ENCODE results near the gene KRT23.
A peak's percentile ranks its signal among the peaks of the same experiment; 100 is the strongest.

The KRT23 gene

GRCh38 chr17:40910441-40910841 is 27.0 kb downstream of the KRT23 start:
- FAIRE-seq, result no peak
- no peak for DNase-seq (ENCODE audit: low spot score)

DNA sequence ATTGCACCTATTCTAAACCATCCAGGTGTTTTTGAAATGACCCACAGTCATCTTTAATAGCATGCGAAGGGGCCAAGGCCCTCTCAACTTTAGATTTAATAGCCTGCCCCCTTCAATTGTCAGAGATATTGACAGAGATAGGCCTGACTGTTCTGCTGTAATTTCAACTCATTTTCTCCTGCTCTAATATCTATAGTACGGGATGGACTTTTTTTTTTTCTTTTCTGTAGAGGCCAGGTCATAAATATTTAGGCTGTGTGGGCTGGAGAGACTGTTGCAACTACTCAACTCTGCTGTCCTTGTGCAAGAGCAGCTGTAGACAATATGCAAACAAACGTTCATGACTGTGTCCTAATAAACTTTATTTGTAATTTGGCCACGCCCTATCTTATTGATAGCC is 27.7 kb downstream of the KRT23 start:
- no peak for FAIRE-seq

DNA sequence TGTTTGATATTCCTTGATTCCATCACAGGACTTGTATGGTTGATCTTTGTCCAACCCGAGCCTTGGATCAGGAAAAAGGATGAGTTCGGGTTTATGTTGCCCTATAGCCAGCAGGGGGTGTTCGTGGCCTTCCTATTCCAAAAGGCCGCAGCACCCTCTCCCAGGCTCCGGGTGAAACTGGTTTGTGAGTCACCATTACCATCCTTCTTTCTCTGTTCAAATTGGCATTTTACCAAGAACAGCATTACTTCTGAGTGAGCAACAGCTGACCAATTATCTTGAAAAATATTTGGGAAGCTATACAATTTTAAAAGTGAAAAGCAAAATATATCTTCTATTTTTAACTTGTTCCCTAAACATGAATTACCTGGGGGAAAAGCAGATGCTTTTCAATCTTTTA is 28.1 kb downstream of the KRT23 start:
- FAIRE-seq (no peak), DNase-seq (ENCODE audit: low spot score) (peak; percentile 89)

More for the DNA sequence above, 27.7 kb downstream of the KRT23 start:
- DNase-seq (ENCODE audit: low spot score), result no peak

- DNase-seq (ENCODE audit: low spot score), result no peak
- FAIRE-seq, result no peak
These were observed 30.8 kb downstream of the KRT23 start for GRCh38 chr17:40906613-40907012.

GRCh38 chr17:40905370-40905769 is 32.1 kb downstream of the KRT23 start:
- FAIRE-seq, result no peak
- no peak for DNase-seq (ENCODE audit: low spot score)

DNA sequence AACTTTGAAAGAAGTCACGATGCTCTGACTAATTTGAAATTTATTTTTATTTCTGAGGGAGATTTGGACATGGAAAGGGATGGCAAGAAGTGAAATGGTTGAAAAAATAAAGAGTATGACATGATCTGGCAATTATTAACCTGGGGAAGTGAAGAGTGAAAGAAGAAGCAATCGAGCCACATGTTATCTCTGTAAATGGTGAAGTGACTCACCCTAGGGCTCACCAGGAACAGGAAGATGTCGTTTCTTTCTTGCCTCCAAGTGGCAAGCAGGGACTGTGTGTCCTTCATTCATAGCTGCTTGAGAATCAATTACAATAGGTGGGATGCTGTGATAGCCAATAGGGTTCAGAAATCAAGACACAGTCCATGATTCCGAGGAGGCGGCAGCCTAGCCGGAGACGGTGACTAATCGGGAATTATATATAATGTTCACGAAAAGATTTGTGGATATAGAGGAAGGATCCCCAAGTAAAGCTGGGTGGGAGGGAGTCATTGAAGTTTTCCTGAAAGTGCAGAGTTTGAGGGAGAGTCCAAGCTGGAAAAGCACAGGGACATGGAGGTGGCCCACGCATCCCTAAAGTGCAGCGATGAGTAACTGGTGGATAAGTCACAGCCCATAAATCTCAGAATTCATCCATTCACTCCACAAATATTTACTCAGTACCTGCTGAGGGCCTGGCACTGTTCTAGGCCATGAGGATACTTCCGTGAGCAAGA is 34.2 kb downstream of the KRT23 start:
- FAIRE-seq (peak; percentile 61), DNase-seq (ENCODE audit: low spot score) (peak; percentile 76)

DNA sequence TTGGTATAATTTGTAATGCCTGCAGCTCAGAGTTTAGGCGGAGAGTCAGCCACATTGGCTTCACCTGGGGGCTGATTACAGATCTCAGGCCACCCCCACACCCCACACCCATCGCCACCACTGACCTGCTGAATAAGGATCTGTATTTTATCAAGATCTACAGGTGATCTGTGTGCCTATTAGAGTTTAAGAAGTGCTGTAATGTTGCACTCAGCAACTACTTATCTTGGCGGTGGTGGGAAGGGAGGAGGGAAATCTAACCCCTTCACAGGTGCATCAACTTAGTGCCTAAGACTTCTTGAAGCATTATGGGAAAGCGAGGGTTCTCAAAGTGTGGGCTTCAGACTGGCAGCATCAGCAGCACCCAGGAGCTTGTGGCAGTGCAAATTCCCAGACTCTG is 34.9 kb downstream of the KRT23 start:
- FAIRE-seq, result no peak
- no peak for DNase-seq (ENCODE audit: low spot score)

DNA sequence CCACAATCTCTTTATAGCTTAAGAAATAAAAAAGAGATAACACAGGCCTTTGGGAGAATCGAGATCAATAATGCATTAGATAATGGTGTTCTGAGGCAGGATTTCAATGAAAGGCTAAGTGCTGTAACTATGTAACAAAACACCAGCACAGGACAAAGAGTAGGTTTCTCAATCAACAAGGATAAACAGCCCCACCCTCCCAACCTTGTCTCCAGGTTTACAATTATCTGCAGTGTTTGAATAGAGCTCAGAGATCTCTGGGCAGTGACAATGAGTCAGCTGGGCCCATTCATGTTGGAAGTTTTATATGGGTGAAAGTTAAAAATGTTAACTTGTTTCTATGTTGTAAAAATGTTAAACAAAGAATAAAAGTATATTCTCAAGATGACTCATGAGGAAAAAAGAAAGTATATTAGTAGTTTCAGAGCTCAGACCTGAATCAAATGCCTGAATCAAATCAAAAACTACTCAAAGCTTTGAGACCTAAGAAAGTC is 35.4 kb downstream of the KRT23 start:
- DNase-seq (ENCODE audit: low spot score) (peak; percentile 53), FAIRE-seq (no peak)

DNA sequence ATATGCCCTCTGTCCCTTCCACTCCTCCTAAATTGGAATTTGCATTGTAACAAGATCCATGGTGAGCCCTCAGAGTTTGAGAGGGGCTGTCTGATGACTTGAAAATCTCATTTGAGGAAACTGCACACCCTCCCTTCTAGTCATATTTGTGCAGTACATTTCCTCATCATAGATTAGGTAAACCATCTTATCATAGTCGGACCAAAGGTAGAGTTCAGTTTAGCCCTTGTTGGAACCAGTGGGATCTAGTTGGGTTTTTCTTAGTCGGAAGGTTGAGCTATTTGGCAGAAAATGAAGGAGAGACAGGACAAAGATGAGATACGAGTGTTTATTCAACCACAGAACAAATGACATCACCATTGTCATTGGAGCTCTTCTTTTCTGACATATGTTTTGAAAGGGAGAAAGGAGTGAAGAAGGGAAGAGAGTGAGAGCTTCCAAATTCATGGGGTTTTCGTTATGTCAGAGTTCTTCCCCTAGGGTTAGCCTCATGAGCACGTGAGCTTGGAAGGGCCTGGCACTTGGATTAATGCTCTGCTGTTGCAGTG is 36.6 kb downstream of the KRT23 start:
- FAIRE-seq (no peak), DNase-seq (ENCODE audit: low spot score) (no peak)

GRCh38 chr17:40896916-40897455 is 40.5 kb downstream of the KRT23 start:
- FAIRE-seq, result no peak

DNA sequence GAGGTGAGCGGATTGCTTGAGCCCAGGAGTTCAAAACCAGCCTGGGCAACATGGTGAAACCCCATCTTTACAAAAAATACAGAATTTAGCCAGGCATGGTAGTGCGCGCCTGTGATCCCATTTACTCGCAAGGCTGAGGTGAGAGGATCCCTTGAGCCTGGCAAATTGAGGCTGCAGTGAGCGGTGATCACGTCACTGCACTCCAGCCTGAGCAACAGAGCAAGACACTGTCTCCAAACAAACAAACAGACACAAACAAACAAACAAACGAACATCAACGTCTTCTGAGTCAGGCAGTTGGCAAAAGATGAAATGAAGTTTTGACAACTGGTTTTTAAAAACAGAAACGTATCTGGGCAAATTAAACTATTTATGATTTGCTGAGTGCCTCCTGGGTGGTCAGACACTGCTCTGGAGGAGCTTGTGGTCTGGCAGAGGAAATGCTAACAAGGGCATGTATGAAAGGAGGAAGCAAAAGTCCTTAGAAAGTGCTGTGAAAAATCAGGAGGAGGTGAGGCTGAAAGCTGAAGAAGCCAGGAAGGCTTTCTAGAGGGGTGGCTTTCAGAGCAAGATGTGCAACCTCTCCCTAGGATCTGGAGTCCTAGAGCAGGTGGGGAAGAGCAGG is 42.2 kb downstream of the KRT23 start:
- DNase-seq (ENCODE audit: low spot score) (no peak), FAIRE-seq (no peak)

More at GRCh38 chr17:40896916-40897455, 40.5 kb downstream of the KRT23 start:
- DNase-seq (ENCODE audit: low spot score), result no peak

- DNase-seq (ENCODE audit: low spot score), result no peak
- FAIRE-seq, result no peak
These were observed 49.2 kb downstream of the KRT23 start for GRCh38 chr17:40888196-40888720.

DNA sequence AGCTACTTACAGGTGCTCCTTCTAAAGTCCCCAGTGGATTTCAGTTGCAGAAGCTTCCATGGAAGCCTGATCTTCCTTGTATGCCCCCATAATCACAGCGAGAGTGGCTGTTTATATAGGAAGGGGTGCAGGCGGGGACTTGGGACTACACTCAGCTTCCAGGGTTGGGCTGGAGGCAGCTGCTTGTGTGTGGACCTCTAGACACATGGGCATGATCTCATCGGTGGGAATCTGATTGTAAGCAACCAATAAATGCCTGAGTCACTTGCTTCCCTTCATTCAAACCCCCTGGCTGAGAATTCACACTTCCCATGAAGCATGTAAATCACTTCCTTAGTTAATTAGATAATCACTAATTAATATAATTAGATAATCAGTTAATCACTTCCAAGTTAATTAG is 51.4 kb downstream of the KRT23 start:
- FAIRE-seq (no peak), DNase-seq (ENCODE audit: low spot score) (peak; percentile 43)

DNA sequence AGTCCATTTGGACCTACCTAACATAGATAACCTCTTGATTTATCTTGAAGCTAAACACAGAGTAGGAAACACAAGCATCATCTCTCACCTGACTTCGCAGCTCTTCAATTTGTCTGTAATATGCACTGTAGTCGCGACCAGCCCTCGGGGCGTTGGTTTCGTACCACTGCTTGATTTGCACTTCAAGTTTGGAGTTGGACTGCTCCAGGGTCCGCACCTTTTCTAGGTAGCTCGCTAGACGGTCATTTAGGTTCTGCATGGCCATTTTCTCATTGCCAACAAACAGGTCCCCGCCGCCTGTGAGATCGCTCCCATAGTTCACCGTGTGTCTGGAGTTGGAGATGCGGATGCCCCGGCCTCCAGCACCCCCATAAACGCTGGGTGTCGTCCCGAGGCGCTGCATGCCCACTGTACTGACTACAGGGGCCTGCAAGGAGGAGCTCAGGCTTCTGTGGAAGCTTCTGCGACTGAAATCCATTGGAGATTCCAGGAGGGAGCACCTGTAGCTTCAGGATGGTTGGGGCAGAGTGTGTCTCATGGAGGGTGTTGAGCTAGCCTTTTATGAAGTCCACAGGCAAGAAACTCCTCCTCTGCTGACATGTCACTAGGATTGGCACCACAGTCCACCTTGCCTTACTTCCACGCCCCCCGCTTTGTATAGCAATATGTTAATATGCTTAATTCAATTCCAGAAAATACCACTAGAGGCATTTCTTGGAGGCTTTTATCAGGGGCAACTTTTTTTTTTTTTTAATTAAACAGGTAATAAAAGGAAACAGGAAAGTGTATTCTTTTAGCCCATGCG is 52.5 kb downstream of the KRT23 start, which contains the start of gene KRT20:
KRT20 (minus strand) TSS at position 535 of the 805 bp plus-strand sequence; CDS start at position 478, 57 bp downstream.
- DNase-seq (ENCODE audit: low spot score) (no peak), FAIRE-seq (no peak)

- DNase-seq (ENCODE audit: low spot score), result no peak
These were observed 53.7 kb downstream of the KRT23 start for GRCh38 chr17:40883626-40884334.

GRCh38 chr17:40883031-40883430 is 54.4 kb downstream of the KRT23 start:
- FAIRE-seq (no peak), DNase-seq (ENCODE audit: low spot score) (no peak)

More at GRCh38 chr17:40883626-40884334, 53.7 kb downstream of the KRT23 start:
- no peak for FAIRE-seq

DNA sequence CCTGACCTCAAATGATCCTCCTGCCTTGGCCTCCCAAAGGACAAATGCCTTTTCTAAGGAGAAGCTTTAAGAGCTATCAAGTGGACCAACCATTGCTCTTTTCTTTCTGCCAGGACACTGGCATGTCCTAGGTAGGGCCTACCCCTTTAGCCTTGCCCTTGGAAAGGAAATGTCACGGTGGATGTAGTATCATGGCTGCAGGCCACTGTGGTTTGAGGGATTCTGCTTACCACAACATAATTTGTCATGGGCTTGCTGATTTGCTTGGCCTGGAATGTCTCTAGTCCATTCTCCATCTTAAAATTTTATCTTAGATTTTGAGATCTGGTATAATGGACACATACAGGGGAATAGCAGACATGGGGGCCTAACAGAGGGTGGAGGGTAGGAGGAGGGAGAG is 58.4 kb downstream of the KRT23 start:
- no peak for DNase-seq (ENCODE audit: low spot score)
- no peak for FAIRE-seq

GRCh38 chr17:40878044-40878443 is 59.4 kb downstream of the KRT23 start:
- FAIRE-seq (no peak), DNase-seq (ENCODE audit: low spot score) (no peak)

DNA sequence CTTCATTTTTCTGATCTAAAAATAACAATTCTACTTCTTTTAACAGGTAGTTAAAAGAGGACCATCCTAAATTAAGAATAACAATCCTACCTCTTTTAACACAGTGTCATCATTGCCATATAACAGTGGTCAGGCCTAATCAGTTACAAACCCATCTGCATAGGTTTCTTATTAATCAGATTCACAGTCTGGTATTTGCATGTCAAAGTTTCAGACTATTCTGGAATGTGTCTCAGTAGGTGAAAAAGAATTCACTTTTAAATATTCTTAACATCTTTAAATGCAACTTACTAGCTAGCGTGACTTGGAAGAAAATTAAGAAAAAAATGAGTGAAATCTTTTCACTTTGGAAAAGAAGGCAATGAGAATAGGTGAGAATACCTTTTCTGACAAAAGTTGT is 63.6 kb downstream of the KRT23 start:
- FAIRE-seq (no peak), DNase-seq (ENCODE audit: low spot score) (no peak)

DNA sequence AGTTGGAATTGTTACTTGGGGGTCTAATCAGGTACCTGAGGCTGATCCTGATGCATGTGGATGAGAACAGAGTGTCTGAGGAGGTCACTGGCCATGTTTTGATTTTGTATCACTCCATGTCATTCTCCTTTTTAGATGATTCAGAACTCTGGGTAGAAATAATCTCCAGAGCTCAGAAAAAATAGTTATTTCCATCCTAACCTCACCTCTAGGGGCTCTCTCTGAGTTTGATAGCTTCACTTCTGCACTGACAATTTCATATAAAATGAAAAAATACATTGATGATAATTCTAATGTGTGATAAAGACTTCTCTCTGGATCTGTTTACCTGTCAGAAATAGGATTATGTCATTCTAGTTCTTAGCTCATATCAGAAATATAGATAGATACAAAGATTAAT is 64.2 kb downstream of the KRT23 start:
- FAIRE-seq, result no peak
- DNase-seq (ENCODE audit: low spot score), result no peak
